ENCODE measurements around the gene CCR2. TPM values are rescaled to one million over a fixed set of nuclear protein-coding genes. Genes with fewer than 3 reads are reported as not detected.

Gene CCR2
- total RNA-seq, 1 donor from 2014 or later, result 15.8 TPM

- Histone ChIP-seq H3K27ac (peak overlapping the region; percentile 85), H3K27me3 (ENCODE audit: low read depth) (no peaks in the 10 kb centered on the region), H3K9me3 (no peaks in the 10 kb centered on the region), H3K4me1 (peaks cover 65% of the 10 kb centered on the region), H3K4me3 (peak overlapping the region; percentile 49), H3K36me3 (no peaks in the 10 kb centered on the region)
- ATAC-seq, result peak; percentile 58 to 59
- peak; percentile 61 for DNase-seq
- intact Hi-C loops (cut with DNase I), result no loop called here
- no peak for TF ChIP-seq CTCF (IDR thresholded peaks at IDR 0.05)
Measured at GRCh38 chr3:46406443-46406787, 52.5 kb downstream of the CCR2 start.

DNA sequence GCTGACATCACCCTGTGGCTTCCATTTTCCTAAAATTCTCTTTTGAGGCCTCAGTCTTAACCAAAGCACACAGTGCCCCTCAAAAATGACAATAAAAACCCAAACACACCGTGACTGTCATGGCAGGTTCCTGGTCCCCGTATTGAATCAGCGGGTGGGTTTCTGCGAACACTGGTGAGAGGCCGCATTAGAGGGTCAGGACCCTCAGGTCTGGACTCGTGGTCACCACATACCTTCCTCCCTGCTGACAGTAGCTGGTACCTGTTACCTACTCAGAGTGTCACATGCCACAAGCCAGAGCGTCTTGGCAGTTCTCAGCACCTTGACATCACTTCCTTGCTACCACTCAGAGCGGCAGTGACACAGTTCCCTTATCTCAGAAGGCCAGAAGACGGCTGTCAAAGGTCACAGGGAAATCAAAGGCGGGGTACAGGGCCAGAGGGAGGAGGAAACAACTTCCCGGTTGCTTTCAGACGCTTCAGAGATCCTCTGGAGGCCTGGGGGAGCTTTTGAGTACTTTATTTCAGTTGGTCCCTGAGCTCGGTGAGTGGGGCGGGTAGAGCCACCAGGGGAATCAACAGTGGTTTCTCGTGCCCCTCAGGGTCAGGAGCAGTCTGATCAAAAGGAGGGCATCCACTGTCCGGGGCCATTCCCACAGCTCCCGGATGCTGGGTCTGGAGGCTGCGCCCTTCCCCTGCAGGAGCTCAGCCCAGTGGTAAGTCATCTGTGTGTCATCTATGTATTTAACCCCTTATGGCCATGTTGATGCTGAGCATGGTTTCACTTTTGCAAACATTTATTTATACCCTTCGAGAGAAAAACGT, 53.1 kb downstream of the CCR2 start, which contains the start of the genes CCR5AS and CCRL2:
Gene CCR5AS (minus strand): TSS at position 279 of the 824 bp plus-strand sequence.
Gene CCRL2 (plus strand): TSS at position 472 of the 824 bp plus-strand sequence. CDS start 821 bp downstream, outside the sequence.
- intact Hi-C loops (cut with DNase I), result no loop called here
- Histone ChIP-seq H3K27ac (peak within 1 kb of the TSS; percentile 85), H3K4me3 (peak within 1 kb of the TSS; percentile 49), H3K9me3 (no peaks in the 10 kb centered on the region), H3K27me3 (ENCODE audit: low read depth) (no peaks in the 10 kb centered on the region), H3K4me1 (peaks cover 71% of the 10 kb centered on the region), H3K36me3 (no peaks in the 10 kb centered on the region)
- peak; percentile 78 for DNase-seq
- no peak for TF ChIP-seq CTCF (IDR thresholded peaks at IDR 0.05)
- ATAC-seq, result peak; percentile 83 to 90

DNA sequence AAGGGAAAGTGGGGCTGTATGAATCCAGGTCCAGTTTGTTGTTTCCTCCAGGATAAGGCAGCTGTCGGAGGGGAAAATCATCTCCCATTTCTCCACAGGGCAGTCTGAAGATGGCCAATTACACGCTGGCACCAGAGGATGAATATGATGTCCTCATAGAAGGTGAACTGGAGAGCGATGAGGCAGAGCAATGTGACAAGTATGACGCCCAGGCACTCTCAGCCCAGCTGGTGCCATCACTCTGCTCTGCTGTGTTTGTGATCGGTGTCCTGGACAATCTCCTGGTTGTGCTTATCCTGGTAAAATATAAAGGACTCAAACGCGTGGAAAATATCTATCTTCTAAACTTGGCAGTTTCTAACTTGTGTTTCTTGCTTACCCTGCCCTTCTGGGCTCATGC, 54.1 kb downstream of the CCR2 start:
- no peak for ATAC-seq
- Histone ChIP-seq H3K27me3 (ENCODE audit: low read depth) (no peaks in the 10 kb centered on the region), H3K4me3 (peak overlapping the region; percentile 49), H3K27ac (peak overlapping the region; percentile 85), H3K36me3 (no peaks in the 10 kb centered on the region), H3K4me1 (peaks cover 81% of the 10 kb centered on the region), H3K9me3 (no peaks in the 10 kb centered on the region)
- intact Hi-C loops (cut with DNase I), result no loop called here
- DNase-seq, result no peak
- TF ChIP-seq CTCF (IDR thresholded peaks at IDR 0.05), result no peak

DNA sequence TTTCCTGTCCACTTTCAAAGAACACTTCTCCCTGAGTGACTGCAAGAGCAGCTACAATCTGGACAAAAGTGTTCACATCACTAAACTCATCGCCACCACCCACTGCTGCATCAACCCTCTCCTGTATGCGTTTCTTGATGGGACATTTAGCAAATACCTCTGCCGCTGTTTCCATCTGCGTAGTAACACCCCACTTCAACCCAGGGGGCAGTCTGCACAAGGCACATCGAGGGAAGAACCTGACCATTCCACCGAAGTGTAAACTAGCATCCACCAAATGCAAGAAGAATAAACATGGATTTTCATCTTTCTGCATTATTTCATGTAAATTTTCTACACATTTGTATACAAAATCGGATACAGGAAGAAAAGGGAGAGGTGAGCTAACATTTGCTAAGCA, 54.9 kb downstream of the CCR2 start:
- DNase-seq (no peak), ATAC-seq (no peak)
- H3K27me3 ChIP-seq (ENCODE audit: low read depth), result no peaks in the 10 kb centered on the region
- TF ChIP-seq CTCF (IDR thresholded peaks at IDR 0.05), result no peak
- intact Hi-C loops (cut with DNase I), result no loop called here
- H3K4me3 ChIP-seq, result peak overlapping the region; percentile 49
- no peaks in the 10 kb centered on the region for H3K9me3 ChIP-seq
- no peaks in the 10 kb centered on the region for H3K36me3 ChIP-seq
- H3K27ac ChIP-seq, result no peak overlapping the region
- H3K4me1 ChIP-seq, result peaks cover 87% of the 10 kb centered on the region

DNA sequence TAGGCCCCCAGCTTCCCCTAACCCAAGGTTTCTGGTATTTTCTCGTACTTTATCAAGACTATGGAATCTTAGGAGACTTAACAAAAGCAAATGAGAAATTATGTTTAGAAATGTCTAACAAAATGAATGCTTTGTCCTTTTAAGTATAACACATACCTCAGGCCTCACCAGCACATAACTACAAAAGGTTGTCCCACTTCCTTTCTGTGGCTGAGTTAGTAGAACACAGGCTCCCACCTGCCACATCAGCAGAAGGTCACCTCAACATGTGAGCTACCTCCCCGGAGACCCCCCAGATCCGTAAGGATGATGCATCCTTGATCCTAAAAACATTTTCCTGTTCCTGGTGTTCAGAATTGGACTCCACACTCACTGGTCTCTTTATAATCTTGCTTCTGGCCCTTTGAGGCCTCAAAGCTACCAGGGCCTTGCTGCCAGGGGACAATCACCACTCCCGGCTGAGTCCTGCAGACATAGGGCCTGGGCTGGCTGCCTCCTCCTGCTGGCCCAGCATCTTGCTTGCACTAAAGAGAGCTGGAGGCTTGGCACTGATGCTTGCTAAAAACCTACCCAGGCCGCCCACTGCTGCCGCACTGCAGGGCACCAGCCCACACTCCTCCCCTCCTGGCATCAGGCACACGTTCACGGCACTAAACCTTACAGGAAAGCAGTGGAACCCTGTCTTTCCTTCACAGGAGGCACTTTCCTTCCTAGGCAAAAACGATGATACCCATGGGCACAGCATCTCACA, 56.0 kb downstream of the CCR2 start:
- no peaks in the 10 kb centered on the region for H3K27me3 ChIP-seq (ENCODE audit: low read depth)
- H3K27ac ChIP-seq, result no peak overlapping the region
- DNase-seq (no peak), ATAC-seq (no peak)
- no peaks in the 10 kb centered on the region for H3K36me3 ChIP-seq
- H3K4me3 ChIP-seq, result peak overlapping the region; percentile 49
- TF ChIP-seq CTCF (IDR thresholded peaks at IDR 0.05), result no peak
- peaks cover 86% of the 10 kb centered on the region for H3K4me1 ChIP-seq
- intact Hi-C loops (cut with DNase I), result no loop called here
- no peaks in the 10 kb centered on the region for H3K9me3 ChIP-seq

Other genes with a start within 250 kb of the CCR2 start
- 47.4 TPM for gene CCR1, start 145.8 kb upstream of the CCR2 start, total RNA-seq
- gene CCR3, start 111.7 kb upstream of the CCR2 start, total RNA-seq, result not detected
- 5.3 TPM for gene CCR5, start 16.8 kb downstream of the CCR2 start, total RNA-seq
- 23.5 TPM for gene CCRL2, start 53.1 kb downstream of the CCR2 start, total RNA-seq
- 53.5 TPM for gene LTF, start 110.8 kb downstream of the CCR2 start, total RNA-seq
- not detected for gene RTP3, start 143.9 kb downstream of the CCR2 start, total RNA-seq
- gene LRRC2, start 212.2 kb downstream of the CCR2 start, total RNA-seq, result 1.2 TPM

All from lower lobe of right lung (tissue), 2 donors.